OCI-LY7 (cell line): Measurements from ENCODE around the gene C3orf18.

ENCODE experiments used
- EZH2phosphoT487 ChIP-seq: fragments of 200-600 bp; sonication (generic); IDR thresholded peaks from 2 replicates; pipeline ENCODE4 v1.6.1; 2018; ENCODE audit warnings: low read depth, borderline replicate concordance, mild to moderate bottlenecking, mixed run types, antibody characterized with exemption, low read length, moderate library complexity, mixed read lengths
- TF ChIP-seq, protein P1 (sequence below): fragments of 200-600 bp; sonication (generic); conservative IDR thresholded peaks from 2 replicates; pipeline ENCODE4 v1.5.1; 2014; ENCODE audit warnings: mild to moderate bottlenecking, antibody characterized with exemption, low read length, moderate library complexity, mixed read lengths

GRCh38 chr3:50545781-50546180, 21.8 kb downstream of the C3orf18 start:
- no peak for TF ChIP-seq EZH2phosphoT487
- TF ChIP-seq, protein P1, sequence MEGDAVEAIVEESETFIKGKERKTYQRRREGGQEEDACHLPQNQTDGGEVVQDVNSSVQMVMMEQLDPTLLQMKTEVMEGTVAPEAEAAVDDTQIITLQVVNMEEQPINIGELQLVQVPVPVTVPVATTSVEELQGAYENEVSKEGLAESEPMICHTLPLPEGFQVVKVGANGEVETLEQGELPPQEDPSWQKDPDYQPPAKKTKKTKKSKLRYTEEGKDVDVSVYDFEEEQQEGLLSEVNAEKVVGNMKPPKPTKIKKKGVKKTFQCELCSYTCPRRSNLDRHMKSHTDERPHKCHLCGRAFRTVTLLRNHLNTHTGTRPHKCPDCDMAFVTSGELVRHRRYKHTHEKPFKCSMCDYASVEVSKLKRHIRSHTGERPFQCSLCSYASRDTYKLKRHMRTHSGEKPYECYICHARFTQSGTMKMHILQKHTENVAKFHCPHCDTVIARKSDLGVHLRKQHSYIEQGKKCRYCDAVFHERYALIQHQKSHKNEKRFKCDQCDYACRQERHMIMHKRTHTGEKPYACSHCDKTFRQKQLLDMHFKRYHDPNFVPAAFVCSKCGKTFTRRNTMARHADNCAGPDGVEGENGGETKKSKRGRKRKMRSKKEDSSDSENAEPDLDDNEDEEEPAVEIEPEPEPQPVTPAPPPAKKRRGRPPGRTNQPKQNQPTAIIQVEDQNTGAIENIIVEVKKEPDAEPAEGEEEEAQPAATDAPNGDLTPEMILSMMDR = no peak
